Body of pancreas (tissue), 4 donors: ENCODE data around the gene PBXIP1.

Experiments
- POLR2A ChIP-seq, 3 donors: fragments of 450-650 bp; IDR thresholded peaks; one replicate each; pipeline ENCODE4 v1.6.1; 2016; ENCODE audit warnings: antibody characterized with exemption in 3 of 3, mild to moderate bottlenecking in 2 of 3
- TF ChIP-seq, protein P1 (sequence below), 7 experiments: fragments of 450-650 bp in 4 of 7; fragments of 200-600 bp in 3 of 7; sonication (generic) in 3 of 7; IDR thresholded peaks; one replicate each; pipeline ENCODE4 v1.5.1; 2016 to 2019; ENCODE audit warnings: antibody characterized with exemption in 7 of 7

DNA sequence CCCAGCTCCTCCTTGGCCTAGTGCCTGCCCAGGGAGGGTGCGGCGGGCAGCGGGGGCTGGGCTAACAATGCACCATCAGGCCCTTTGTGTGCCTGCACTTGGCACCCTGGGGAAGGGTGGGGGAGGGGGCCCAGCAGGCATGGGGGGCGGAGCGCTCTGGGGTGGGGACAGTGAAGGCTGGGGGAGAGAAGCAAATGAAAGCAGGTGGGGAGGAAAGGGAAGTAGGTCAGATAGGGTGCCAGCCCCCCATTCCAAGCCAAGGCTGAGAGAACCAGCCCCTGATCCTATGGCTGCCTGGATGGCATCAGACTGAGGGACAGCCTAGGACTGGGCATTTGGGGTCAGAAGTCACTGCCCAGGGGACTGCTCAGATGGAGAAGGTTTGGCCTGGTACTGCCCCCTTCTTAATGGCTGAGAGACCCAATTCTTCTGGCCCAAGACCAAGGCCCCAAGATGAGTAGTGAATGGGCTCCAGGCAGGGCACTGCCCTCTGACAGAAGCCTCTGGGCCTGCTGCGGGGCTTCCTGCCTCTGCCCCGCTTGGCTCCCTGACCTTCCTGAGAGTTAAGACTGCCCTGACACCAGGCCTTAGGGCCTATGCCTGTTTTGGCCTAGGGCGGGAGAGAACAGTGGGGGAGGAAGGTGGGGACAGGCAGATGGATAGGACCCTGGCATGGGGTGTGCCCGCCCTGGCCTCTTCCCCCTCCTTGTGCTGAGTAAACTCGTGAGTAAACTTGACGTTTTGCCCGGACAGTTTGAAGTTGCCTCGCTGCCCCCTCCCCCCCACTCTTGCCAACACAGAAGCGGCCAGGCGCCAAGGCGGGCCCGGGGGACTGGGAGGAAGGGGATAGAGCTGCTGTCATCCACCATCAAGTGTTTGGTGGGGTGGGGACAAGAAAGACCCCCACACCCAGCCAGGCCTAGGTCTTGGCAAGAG is 49.4 kb upstream of the PBXIP1 start:
- TF ChIP-seq, protein P1, sequence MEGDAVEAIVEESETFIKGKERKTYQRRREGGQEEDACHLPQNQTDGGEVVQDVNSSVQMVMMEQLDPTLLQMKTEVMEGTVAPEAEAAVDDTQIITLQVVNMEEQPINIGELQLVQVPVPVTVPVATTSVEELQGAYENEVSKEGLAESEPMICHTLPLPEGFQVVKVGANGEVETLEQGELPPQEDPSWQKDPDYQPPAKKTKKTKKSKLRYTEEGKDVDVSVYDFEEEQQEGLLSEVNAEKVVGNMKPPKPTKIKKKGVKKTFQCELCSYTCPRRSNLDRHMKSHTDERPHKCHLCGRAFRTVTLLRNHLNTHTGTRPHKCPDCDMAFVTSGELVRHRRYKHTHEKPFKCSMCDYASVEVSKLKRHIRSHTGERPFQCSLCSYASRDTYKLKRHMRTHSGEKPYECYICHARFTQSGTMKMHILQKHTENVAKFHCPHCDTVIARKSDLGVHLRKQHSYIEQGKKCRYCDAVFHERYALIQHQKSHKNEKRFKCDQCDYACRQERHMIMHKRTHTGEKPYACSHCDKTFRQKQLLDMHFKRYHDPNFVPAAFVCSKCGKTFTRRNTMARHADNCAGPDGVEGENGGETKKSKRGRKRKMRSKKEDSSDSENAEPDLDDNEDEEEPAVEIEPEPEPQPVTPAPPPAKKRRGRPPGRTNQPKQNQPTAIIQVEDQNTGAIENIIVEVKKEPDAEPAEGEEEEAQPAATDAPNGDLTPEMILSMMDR (IDR thresholded peaks at IDR 0.05) = no peak
- TF ChIP-seq POLR2A (IDR thresholded peaks at IDR 0.05) = peak; percentile 24 to 60 (median 51)
